HG02642 (cell line): ENCODE results near the gene TMOD1.
A peak's percentile ranks its signal among the peaks of the same experiment; 100 is the strongest.
"Not testable (repeated sequence)": the region's sequence is repeated elsewhere in the genome, so short reads cannot be mapped to it uniquely, and the experiment has no call there.

Experiments used
- ATAC-seq: cut with Tn5 transposase; IDR thresholded peaks from one replicate; pipeline ENCODE4 v1.9.1; 2021; ENCODE audit warnings: mild to moderate bottlenecking; ENCODE audit not compliant: unreplicated experiment, poor library complexity

TMOD1 gene

DNA sequence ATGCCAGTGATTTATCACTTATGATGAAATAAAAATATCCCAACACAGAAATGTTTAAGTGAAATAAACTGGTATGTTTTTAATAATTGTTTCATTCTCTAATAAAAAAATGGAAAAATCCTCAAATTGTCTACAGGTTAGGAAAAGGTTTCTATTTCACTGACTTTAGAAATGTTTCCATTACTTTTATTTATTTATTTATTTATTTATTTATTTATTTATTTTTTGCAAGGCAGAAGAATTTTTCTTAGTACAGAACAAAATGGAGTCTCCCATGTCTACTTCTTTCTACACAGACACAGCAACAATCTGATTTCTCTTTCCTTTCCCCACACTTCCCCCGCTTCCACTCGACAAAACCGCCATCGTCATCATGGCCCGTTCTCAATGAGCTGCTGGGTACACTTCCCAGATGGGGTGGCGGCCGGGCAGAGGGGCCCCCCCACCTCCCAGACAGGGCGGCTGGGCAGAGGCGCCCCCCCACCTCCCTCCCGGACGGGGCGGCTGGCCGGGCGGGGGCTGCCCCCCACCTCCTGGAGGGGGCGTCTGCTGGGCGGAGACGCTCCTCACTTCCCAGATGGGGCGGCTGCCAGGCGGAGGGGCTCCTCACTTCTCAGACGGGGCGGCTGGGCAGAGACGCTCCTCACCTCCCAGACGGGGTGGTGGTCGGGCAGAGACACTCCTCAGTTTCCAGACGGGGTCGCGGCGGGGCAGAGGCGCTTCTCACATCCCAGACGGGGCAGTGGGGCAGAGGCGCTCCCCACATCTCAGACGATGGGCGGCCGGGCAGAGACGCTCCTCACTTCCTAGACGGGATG is 3.7 kb upstream of the TMOD1 start:
- ATAC-seq = not testable (repeated sequence)

DNA sequence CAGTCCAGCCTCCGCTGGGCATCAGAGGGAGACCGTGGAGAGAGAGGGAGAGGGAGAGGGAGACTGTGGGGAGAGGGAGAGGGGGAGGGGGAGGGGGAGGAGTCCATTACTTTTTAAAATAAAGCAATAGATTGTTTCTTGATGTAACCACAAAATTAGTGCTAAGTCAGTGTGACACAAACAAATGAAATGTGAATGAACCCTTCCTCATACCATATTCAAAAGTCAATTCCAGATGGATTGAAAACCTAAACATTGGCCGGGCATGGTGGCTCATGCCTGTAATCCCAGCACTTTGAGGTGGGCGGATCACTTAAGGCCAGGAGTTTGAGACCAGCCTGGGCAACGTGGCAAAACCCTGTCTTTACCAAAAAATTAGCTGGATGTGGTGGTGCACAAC is 2.6 kb upstream of the TMOD1 start:
- not testable (repeated sequence) for ATAC-seq

DNA sequence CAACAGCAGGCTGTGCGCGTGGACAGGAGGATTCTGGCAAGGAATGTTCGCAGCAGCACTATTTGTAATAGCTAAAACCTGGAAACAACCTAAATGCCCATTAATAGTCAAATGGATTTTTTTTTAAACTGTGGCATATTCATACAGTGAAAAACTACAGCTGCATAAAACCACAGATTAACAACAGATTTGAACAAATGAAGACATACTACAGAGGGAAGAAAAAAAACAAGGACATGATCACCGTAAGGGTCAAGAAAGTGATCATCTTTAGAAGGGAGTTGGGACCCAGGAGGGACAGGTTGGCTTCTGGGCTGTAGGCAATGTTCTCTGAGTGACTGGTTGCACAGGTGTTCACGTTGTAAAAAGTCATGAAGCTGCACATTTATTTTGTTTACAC is 1.2 kb upstream of the TMOD1 start:
- ATAC-seq = no peak

DNA sequence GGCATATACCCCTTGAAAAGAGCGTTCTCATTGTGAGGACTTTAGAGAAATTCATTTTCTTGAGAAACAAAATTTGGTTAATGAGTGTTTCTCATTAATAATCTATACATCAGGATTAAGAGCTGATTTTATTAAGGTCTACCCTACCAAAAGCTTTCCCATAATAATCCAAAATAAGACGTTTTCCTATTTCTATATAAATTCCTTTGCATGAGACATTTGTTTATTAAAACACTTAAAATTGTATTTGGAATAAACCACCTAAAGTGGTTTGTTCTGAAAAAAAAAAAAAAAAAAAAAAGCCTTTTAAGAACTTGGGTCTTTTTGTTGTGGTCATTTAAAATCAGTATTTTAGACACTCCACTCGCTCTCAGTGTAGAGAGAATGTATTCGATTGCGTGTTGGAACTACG is 695 bp upstream of the TMOD1 start:
- ATAC-seq = no peak

DNA sequence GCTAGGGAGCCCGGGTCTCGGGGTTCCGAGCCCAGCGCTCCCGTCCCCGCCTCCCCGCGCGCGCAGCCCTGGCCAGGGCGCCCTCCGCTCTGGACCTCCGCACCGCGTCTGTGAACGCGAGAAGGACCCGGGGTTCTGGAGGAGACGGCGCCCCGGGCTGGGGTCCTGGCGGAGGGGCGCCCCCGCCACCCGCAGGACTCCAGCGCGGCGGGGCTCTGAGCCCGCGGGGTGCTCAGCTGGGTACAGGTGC is 431 bp downstream of the TMOD1 start:
- peak; percentile 33 for ATAC-seq

DNA sequence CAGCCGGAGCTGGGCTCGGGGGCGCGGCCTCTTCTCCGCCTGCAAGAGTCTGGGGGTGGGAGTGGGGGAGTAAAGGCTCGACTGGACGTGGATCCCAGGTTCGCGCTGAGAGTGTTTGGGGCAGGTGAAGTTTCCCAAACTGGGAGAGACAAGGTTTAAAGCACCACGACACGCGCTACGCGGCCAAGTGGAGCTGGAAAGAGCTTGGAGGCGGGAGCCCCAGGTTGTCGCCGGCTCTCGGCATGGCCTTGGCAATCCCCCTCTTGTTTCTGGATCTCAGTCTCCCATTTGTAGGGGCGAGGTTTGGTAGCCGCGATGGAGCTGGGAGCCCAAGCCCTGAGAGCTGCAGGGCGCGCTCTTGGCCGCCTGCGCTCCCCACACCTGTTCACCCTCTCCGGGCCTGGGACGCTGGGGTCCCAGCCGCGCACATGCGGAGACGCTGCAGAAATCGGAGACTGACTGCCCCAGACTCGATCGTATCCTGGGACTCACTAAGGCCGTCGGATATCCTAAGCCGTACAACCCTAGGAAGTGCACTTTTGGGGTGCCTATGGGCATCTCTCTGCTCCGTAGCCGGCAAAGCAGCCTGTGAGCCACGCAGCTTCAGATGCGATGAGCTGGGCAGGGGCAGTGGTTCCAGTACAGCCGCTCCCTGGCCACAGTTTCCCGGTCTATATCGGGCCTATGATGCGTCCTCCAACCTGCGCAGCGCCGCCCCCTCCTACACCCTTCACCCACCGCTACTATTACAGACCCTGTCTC is 937 bp downstream of the TMOD1 start:
- peak; percentile 27 for ATAC-seq

DNA sequence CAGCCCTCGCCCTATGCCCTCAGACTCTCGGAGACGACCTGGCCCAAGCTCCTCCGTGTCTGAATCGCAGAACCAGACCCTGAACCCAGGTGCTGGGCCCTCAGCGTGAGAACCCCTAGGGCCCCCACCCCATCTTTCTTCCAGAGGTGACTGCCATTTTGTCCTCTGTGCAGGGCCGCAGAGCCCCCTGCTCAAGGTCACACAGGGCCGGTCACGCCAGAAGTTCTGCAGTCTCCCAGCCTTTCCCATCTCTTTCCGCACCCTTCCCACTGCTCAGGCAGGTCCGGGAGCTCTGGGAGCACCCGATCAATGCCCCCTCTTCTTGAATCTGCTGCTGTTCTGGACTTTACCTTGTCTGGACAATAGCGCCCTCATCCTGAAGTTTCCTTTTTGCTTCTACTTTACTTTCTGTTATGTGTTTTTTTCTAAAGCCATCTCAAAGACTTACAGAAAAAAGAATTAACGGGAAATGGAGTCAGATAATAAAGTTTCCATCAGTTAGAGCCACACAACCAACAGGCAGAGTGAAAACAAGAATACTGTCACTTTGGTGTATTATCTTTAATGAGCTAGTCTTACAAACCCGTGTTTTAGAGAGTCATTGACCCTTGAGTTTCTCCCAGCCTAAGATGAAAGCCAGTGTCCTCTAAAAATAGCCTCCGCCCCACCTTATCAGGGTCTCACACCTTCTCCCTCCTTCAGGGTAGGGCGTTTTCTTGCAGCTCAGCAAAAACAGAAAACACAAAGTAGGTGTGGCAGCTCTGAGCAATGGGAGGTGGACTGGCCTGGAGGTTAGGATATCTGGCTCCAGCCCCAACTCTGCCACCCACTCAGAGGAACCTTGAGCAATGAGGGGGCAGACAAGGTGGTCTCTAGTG is 1.8 kb downstream of the TMOD1 start:
- ATAC-seq = no peak

DNA sequence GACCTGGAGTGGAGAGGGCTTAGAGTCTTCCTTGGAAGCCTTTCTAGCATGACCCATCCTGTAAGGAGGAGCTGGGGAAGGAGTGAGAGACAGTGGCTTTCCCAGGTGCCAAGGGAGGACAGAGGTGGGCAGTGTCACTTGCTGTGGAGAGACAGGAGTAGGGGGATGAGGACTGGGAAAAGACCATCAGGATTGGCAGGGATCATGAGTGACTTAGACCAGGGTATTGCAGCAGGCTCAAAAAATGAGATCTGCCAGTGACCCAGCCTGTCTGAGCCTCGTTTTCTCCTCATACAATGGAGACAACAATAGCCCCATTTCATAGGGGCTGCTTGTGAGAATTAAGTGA is 2.4 kb downstream of the TMOD1 start:
- no peak for ATAC-seq

DNA sequence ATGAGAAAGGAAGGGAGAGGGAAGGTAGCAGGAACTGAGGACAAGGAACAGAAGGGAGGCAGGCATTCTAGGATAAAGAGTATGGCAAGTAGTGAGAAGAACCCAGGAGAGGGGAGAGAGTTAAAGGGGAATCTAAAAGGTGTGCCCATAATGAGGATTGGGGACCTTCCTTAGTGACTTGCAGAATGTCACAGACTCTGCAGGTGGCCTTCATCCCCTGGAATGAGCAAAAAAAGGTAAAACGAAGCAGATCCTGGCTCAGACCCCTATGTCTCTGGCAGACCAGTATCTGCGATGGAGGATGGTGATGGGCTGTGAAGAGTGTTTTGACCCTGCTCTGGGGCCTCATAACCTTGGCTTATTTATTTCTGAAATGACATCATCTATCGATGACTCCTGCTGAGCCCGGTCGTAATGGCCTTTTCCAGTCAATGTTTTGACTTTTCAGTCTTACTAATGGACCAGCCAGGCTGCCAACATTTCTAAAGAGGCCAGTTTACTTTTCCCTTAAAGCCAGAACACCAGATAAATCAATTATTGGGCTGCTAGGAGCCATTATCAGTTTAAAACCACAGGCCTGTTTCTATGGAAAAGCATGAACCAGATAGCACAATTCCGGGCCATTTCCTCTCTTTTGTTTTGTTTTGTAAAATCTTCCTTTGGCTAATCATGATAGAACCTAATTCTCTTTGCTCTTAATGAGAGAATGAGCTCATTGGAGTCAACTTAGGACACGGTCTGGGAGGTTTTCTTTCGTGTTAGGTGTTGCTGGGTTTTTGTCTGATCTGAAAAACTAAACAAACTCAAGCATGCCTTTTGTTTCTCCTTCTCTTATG is 3.1 kb downstream of the TMOD1 start:
- no peak for ATAC-seq

DNA sequence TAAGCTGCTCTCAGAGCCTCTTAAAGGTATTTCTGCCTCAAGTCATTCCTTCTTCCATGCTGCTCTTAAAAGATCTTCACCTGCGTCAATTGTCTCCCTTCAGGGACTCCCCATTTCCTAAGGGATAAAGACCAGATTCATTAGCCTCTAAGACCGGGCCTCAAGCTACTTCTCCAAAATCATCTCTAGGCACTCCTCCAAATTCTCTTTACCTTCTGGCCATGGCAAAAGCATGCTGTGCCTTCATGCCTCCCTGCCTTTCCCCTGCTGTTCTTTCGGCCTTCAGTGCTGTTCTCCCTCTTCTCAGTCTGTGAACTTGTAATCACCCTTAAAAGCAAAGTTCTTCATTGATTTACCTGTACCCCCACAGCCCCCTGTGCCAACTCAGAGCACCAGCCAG is 4.4 kb downstream of the TMOD1 start:
- no peak for ATAC-seq

DNA sequence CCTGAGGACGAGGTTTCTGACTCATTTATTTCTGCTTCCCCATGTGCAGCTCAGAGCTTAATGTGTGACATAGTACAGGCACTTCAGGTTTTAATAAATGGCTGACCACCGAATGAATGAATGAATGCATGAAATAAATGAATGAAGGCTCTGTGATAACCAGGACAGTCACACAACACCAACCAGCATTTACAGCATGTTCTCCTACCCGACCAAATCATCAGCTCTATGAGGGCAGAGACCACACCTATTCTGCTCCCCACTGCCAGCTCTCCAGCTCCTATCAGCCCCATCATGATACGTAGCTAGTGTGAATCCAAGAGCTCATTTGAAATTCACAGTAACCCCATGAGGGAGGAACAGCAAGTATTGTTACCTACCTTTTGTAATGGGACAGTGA is 4.8 kb downstream of the TMOD1 start:
- ATAC-seq = no peak

DNA sequence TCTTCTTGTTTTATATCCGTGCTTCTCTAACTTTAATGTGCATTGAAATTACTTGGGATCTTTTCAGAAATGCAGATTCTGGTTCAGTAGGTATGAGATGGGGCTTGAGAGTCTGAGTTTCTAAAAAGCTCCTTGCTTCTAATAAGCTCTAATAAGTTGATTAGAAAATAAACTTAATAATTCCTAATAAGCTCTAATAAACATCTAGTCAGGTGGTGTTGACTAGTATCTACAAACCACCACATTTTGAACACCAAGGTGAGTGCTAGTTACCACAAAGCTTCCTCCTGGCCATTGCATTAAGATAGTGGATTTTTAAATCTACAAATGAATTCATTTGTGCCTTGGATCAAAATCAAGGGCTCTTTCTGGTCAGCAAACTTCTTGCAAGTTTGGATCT is 5.3 kb downstream of the TMOD1 start:
- no peak for ATAC-seq

DNA sequence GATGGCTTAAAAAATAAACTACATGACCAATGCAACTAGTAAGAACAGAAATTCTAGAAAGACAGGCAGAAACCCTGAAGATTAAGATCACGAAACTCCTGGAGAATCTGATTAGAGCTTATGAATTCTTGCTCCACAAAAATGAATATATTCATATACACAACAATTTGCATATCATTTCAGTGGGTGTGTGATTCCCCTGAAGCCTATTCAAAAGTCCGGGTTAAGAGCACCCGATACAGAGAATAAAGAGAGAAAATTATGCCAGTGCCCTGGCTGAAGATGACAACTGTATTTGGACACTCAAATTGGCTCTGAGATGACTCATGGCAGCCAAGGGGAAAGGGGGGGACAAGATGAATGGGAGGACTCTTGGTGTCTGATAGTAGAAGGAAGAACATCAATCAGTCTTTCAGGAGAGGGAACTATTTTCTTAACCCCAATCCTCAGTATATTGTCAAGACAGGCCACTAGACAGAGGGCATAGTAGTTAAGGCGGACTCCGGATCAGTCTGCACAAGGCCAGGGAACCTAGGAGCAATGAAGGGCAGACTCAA is 6.0 kb downstream of the TMOD1 start:
- no peak for ATAC-seq

DNA sequence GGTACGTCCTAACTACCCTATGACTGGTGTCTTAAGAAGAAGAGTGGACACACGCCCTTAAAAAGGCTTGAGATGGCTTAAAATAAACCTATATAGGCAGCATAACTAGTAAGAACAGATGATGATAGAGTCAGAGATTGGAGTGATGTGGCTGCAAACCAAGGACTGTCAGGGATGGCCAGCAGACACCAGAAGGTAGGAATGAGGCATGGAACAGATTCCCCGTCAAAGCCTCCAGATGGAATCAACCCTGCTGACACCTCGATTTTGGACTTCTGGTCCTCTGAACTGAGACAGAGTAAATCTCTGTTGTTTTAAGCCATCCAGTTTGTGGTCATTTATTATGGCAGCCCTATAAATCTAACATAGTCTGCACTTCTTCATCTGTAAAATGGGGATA is 7.4 kb downstream of the TMOD1 start:
- ATAC-seq = no peak

DNA sequence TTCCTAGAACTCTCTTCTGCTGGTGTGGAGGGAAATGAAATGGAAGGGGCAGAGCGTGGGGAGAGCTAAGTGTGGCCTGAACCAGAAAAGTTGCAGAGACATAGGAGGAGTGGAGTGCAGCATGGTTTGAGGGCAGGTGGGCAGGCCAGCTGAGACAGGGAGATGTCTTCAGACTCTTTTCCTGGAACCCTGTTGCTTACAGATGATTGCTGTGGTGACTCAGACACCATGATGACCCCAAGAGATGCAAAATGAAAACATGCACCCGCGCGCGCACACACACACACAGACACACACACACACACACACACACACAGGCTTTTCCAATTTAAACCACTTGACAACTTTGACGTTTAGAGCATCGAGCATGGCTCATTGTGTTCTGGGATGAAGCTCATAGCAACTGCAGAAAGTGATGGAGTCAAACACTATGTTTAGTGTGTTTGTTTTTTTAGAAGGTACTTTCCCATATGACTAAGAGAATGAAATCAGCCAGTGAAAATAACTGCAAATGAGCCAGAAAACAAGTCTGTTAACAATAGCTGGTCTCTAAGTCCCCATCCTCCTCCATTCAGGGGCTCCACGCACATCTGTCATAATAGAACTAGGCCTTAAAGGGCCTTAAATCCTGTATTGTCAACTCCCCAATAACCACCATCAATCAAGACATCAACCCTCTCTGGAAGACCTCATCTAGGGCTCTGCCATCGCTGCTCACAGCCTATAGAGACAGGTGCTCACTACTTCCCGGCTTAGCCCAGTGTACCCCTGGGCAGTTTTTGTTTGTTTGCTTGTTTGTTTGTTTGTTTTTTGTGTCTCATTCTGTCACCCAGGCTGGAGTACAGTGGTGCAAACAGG is 9.6 kb downstream of the TMOD1 start:
- peak; percentile 76 for ATAC-seq

DNA sequence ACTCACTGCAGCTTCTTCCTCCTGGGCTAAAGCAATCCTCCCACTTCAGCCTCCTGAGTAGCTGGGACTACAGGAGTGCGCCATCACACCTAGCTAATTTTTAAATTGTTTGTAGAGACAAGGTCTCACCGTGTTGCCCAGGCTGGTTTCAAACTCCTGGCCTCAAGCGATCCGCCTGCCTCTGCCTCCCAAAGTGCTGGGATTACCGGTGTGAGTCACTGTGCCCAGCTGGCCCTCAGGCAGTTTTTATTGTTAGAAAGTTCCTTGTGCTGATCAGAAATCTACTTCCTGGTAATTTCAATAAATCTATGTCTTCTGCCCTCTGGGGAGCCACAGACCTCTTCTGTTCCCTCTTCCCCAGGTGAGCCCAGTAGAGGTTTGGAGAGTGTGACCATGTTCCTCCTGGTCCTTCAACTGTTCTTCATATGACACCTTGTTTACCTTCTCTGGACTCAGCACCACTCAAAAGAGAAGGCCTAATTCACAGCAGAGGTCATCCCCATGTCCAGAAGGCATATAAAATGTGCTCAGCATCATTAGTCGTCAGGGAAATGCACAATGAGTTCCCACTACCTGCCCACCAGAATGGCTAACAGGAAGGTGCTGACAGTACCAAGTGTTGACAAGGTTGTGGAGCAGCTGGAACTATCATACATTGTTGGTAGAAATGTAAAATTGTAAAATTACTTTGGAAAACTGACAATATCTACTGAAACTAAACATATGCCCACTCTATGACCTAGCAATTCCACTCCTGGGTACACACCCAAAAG is 10.4 kb downstream of the TMOD1 start:
- ATAC-seq = peak; percentile 21

DNA sequence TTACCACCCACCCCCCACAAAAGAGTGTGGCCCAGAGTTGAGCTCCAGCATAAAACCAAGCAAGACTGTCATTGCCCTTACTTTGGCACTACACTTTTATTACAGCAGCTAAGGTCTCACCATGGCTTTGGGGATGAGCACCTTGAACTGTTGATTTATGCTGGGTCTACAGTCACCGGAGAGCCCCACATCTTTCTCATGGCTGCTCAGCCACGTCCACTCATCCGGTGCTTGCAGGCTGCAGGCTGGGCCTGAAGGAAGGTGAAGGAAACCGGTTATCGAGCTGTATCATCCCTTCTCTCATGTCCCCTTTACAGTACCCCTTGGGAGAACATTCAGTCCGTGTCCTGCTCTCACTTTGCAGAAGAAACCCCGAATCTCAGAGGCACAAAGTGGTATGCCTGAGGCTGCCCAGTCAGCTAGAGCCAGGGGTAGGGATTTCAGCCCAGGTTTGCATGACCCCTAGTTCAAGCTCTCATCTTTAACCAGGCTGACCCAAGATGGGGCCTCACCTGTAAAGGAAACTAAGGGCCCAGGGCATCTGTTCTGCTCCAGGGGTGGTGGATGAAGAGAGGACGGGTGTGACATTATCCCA is 11.6 kb downstream of the TMOD1 start:
- no peak for ATAC-seq

DNA sequence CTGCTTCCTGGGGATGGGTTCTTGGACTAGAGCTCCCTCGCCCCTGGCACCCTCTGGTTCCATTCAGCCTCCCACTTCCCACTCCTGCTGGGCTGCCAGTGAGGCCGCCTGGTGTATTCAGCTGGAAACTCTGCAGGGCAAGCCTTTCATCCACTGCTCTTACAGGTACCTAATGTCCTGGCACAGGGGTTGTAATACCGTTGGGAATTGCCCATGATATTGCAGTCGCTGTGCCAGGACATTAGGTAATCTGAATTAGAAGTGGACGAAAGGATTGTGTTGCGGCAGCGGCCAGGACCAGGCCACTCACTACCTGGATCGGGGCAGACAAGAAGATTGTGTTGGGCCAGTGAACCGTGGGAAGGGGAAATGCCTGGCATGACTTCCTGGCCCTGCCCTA is 13.1 kb downstream of the TMOD1 start:
- ATAC-seq = no peak
